Endodermal cell (in vitro differentiated cells): ENCODE data around the gene RTP3. TPM values are rescaled to one million over a fixed set of nuclear protein-coding genes. Genes with fewer than 3 reads are reported as not detected.

Experiments
- DNase-seq: peaks from one replicate; pipeline ENCODE4 v3.0.0-alpha.2; 2017
- H3K27ac ChIP-seq: 2 replicates; pipeline ENCODE4 v1.5.1; 2013; ENCODE audit warnings: mild to moderate bottlenecking, low read depth, low read length, moderate library complexity
- H3K27me3 ChIP-seq: 2 replicates; pipeline ENCODE4 v1.6.1; 2013; ENCODE audit warnings: mild to moderate bottlenecking, low read length, moderate library complexity; ENCODE audit not compliant: insufficient read depth, control insufficient read depth, poor library complexity, severe bottlenecking
- H3K36me3 ChIP-seq: 2 replicates; pipeline ENCODE4 v1.7.0; 2013; ENCODE audit warnings: mild to moderate bottlenecking, low read length, moderate library complexity; ENCODE audit not compliant: control insufficient read depth, insufficient read depth
- H3K4me1 ChIP-seq: one replicate; pipeline ENCODE4 v1.7.0; 2013; ENCODE audit warnings: low read length; ENCODE audit not compliant: control insufficient read depth, insufficient read depth
- H3K4me3 ChIP-seq: 2 replicates; pipeline ENCODE4 v1.5.1; 2013; ENCODE audit warnings: mild to moderate bottlenecking, low read length, moderate library complexity
- H3K9ac ChIP-seq: 2 replicates; pipeline ENCODE4 v1.6.1; 2013; ENCODE audit warnings: mild to moderate bottlenecking, low read length, moderate library complexity; ENCODE audit not compliant: poor library complexity, severe bottlenecking; ENCODE audit errors: extremely low read depth
- H3K9me3 ChIP-seq: 2 replicates; pipeline ENCODE4 v1.6.1; 2013; ENCODE audit warnings: mild to moderate bottlenecking, low read length, moderate library complexity; ENCODE audit not compliant: control insufficient read depth
- H3K27ac Mint-ChIP-seq: 2 replicates; pipeline ENCODE4 v1.8.0; 2020; ENCODE audit warnings: mixed read lengths
- H3K27me3 Mint-ChIP-seq: 2 replicates; pipeline ENCODE4 v1.8.0; 2021; ENCODE audit warnings: mild to moderate bottlenecking, mixed read lengths; ENCODE audit not compliant: insufficient read depth
- H3K36me3 Mint-ChIP-seq: 2 replicates; pipeline ENCODE4 v1.8.0; 2020; ENCODE audit warnings: low read depth, mixed read lengths
- H3K4me1 Mint-ChIP-seq: 2 replicates; pipeline ENCODE4 v1.8.0; 2020; ENCODE audit warnings: mixed read lengths
- H3K4me3 Mint-ChIP-seq: 2 replicates; pipeline ENCODE4 v1.8.0; 2020; ENCODE audit warnings: mild to moderate bottlenecking, moderate library complexity, mixed read lengths
- H3K9me3 Mint-ChIP-seq: 2 replicates; pipeline ENCODE4 v1.8.0; 2020; ENCODE audit warnings: mild to moderate bottlenecking, mixed read lengths
- WGBS, 2 experiments: methylation state at CpG; one replicate each; pipeline versions ENCODE4 v1.1.5 to v1.1.7; 2013; ENCODE audit warnings: missing lambda C conversion rate in 2 of 2, mixed read lengths in 1 of 2; ENCODE audit not compliant: insufficient coverage in 1 of 2, insufficient read length in 1 of 2; 5-methylcytosine and 5-hydroxymethylcytosine counted together
- long read RNA-seq, 4 experiments: library from polyadenylated mRNA in 2 of 4; library from RNA in 1 of 4; library from capped mRNA in 1 of 4; stranded (forward) in 3 of 4; unstranded in 1 of 4; transcript quantifications; one replicate each; pipeline ENCODE4 v2.0.0, GENCODE V29; 2020 to 2021; ENCODE audit warnings: inconsistent platforms in 1 of 4
- polyA plus RNA-seq, 2 experiments: library from polyadenylated mRNA; stranded (reverse); fragments of 50-300 nt; gene quantifications; one replicate each; pipeline ENCODE4 v1.2.3, GENCODE V29; 2013
- total RNA-seq, 2 donors: library from RNA; stranded (reverse); fragmentation: NEBNext Ultra II Directional in 1 of 2; extraction: Animal tissue kit (Norgen Biotek cat#: 25700) in 1 of 2; gene quantifications; 2 replicates in 1 of 2; 3 replicates in 1 of 2; pipeline ENCODE4 v1.2.1, GENCODE V29; 2021
- TF ChIP-seq, protein P1 (sequence below): fragments of 200-600 bp; sonication (generic); conservative IDR thresholded peaks from 2 replicates; pipeline ENCODE4 v1.5.0; 2021; ENCODE audit warnings: antibody characterized with exemption, mild to moderate bottlenecking

RTP3 gene
- not detected for total RNA-seq
- polyA plus RNA-seq (2013, experiment 1 of 2) = not detected
- not detected for polyA plus RNA-seq (2013, experiment 2 of 2)
- long read RNA-seq, experiment 1 = 0 reads
- long read RNA-seq, experiment 2 = 0 reads
- long read RNA-seq, experiment 3 = 0 reads
- long read RNA-seq, experiment 4 = 0 reads

DNA sequence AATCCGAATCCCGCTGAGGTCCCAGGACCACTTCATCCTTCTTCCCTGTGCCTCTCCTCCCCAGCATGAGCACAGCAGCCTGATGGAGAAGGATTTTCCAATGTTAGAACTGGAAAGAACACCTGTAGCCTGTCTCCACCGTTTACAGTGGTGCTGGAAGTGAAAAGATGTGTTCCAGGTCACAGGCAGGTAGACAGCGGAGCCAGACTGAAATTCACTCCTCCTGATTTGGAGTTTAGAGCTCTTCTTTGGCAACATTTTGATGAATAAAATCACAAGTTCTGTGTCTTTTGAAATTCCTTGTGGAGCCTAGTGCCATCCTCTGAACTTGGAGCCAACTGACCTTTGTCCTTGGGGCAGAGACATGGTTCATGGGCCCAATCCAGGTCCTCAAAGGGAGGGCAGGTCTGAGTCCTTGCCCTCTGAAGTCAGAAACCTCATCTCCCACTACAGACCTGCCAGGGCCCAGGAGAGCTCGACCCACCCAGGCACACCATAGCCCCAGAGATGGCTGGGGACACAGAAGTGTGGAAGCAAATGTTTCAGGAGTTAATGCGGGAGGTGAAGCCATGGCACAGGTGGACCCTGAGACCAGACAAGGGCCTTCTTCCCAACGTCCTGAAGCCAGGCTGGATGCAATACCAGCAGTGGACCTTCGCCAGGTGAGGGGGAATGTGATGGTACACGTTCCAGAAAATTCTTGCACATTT lies at the start of gene RTP3:
Gene RTP3 (plus strand): TSS at position 421 of the 710 bp plus-strand sequence. CDS start 87 bp downstream, at position 508.
- Mint-ChIP-seq H3K27ac (no peak within 1 kb of the TSS), H3K9me3 (peaks cover 15% of the 10 kb centered on the region), H3K4me1 (peaks cover 13% of the 10 kb centered on the region), H3K4me3 (no peak within 1 kb of the TSS), H3K36me3 (peaks cover 4% of the 10 kb centered on the region), H3K27me3 (peaks cover 3% of the 10 kb centered on the region)
- Histone ChIP-seq H3K4me3 (no peak within 1 kb of the TSS), H3K27me3 (no peaks in the 10 kb centered on the region), H3K27ac (no peak within 1 kb of the TSS), H3K9me3 (no peaks in the 10 kb centered on the region), H3K36me3 (no peaks in the 10 kb centered on the region), H3K9ac (no peak within 1 kb of the TSS), H3K4me1 (no peaks in the 10 kb centered on the region)
- no peak for DNase-seq
- WGBS, 2 experiments = 94% methylated on average over 6 to 9 of the region's 9 CpGs
- TF ChIP-seq, protein P1, sequence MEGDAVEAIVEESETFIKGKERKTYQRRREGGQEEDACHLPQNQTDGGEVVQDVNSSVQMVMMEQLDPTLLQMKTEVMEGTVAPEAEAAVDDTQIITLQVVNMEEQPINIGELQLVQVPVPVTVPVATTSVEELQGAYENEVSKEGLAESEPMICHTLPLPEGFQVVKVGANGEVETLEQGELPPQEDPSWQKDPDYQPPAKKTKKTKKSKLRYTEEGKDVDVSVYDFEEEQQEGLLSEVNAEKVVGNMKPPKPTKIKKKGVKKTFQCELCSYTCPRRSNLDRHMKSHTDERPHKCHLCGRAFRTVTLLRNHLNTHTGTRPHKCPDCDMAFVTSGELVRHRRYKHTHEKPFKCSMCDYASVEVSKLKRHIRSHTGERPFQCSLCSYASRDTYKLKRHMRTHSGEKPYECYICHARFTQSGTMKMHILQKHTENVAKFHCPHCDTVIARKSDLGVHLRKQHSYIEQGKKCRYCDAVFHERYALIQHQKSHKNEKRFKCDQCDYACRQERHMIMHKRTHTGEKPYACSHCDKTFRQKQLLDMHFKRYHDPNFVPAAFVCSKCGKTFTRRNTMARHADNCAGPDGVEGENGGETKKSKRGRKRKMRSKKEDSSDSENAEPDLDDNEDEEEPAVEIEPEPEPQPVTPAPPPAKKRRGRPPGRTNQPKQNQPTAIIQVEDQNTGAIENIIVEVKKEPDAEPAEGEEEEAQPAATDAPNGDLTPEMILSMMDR = no peak

- no peaks in the 10 kb centered on the region for H3K9me3 Mint-ChIP-seq
- 96 to 98% methylated on average over 12 to 17 of the region's 17 CpGs for WGBS, 2 experiments
- no peak overlapping the region for H3K27ac Mint-ChIP-seq
- H3K4me1 Mint-ChIP-seq = peaks cover 3% of the 10 kb centered on the region
- Histone ChIP-seq H3K27me3 (no peaks in the 10 kb centered on the region), H3K36me3 (no peaks in the 10 kb centered on the region), H3K27ac (no peak overlapping the region), H3K4me3 (no peak overlapping the region), H3K4me1 (peaks cover 7% of the 10 kb centered on the region), H3K9ac (no peak overlapping the region), H3K9me3 (no peaks in the 10 kb centered on the region)
- no peaks in the 10 kb centered on the region for H3K36me3 Mint-ChIP-seq
- TF ChIP-seq, protein P1 = no peak
- DNase-seq = no peak
- no peak overlapping the region for H3K4me3 Mint-ChIP-seq
- no peaks in the 10 kb centered on the region for H3K27me3 Mint-ChIP-seq
Measured at GRCh38 chr3:46448721-46449120, 49.1 kb upstream of the RTP3 start.

DNA sequence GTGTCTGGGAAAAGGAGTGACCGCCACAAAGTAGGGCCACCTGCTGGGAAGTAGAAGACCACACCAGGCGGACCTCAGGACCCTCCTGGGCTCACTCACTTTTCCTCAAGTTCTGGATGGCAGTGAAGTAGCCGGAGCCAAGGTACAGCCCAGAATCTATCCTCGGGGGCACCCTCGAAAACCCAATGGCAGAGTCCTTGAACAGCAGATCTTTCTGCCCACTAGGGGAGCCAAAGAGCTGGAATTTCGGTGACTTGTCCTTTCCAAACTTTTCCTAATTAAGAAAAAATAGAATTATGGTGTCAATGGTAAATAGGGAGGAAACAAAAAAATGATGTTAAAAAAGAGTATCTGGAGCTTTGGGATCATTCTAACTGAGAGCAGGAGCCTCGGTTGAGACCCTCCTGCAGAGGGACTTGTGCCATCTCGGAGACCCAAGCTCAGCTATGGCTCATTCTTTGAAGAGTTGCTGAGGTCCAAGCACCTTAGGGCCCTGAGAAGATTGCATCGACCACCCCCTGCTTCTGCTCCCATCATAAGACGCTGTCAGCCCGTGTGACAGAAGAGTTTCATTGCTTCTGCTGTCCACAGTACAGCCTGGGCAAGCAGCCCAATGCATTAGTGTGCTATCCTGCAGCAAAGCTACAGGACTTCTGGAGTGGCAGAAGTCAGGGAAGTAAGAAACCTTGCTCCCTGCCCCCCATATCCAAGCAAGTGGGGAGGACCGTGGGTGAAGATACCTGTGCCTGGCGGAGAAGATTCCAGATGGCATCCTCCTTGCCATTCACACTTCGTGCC lies 47.8 kb upstream of the RTP3 start:
- Histone ChIP-seq H3K4me1 (peaks cover 7% of the 10 kb centered on the region), H3K36me3 (no peaks in the 10 kb centered on the region), H3K9me3 (no peaks in the 10 kb centered on the region), H3K4me3 (no peak overlapping the region), H3K27ac (no peak overlapping the region), H3K9ac (no peak overlapping the region), H3K27me3 (no peaks in the 10 kb centered on the region)
- Mint-ChIP-seq H3K9me3 (no peaks in the 10 kb centered on the region), H3K4me3 (no peak overlapping the region), H3K36me3 (no peaks in the 10 kb centered on the region), H3K27me3 (no peaks in the 10 kb centered on the region), H3K4me1 (peaks cover 3% of the 10 kb centered on the region), H3K27ac (no peak overlapping the region)
- TF ChIP-seq, protein P1 = peak; percentile 84
- 78 to 87% methylated on average over 8 to 14 of the region's 14 CpGs for WGBS, 2 experiments
- peak; percentile 74 for DNase-seq
